Stomach (tissue), 4 donors: ENCODE data around the gene TMEM81.

Experiments used
- EP300 ChIP-seq: sonication (generic); formaldehyde crosslinking; IDR thresholded peaks from one replicate; pipeline ENCODE4 v1.6.1; 2017; ENCODE audit warnings: antibody characterized with exemption
- POLR2A ChIP-seq, 4 donors: fragments of 450-650 bp; IDR thresholded peaks; one replicate each; pipeline ENCODE4 v1.6.1; 2016; ENCODE audit warnings: antibody characterized with exemption in 4 of 4, control low read depth in 2 of 4, mild to moderate bottlenecking in 1 of 4, moderate library complexity in 1 of 4
- TF ChIP-seq, protein P1 (sequence below), 7 experiments: fragments of 450-650 bp in 4 of 7; fragments of 200-600 bp in 3 of 7; sonication (generic) in 3 of 7; IDR thresholded peaks; one replicate each; pipeline ENCODE4 v1.5.1; 2016 to 2019; ENCODE audit warnings: antibody characterized with exemption in 7 of 7, control low read depth in 2 of 7, mild to moderate bottlenecking in 1 of 7

DNA sequence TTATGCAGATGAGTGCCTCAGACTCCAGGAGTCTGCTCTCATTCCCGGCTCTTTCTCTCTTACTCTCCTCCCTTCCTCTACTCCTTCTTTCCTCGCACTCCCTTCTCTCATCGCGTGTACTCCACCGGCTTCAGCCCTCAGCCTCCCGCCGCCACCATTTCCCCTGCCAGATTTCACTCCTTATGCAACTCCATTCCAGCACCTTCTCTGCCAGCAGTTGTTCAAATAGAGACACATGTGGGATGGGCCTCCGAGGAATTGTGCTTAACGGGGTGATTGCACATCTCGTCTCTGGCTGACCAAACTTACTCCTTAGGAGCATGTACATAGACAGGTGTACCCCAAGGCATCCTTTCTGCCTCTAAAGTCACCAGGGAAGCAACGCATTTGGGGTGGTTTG is 39.1 kb downstream of the TMEM81 start:
- TF ChIP-seq, protein P1, sequence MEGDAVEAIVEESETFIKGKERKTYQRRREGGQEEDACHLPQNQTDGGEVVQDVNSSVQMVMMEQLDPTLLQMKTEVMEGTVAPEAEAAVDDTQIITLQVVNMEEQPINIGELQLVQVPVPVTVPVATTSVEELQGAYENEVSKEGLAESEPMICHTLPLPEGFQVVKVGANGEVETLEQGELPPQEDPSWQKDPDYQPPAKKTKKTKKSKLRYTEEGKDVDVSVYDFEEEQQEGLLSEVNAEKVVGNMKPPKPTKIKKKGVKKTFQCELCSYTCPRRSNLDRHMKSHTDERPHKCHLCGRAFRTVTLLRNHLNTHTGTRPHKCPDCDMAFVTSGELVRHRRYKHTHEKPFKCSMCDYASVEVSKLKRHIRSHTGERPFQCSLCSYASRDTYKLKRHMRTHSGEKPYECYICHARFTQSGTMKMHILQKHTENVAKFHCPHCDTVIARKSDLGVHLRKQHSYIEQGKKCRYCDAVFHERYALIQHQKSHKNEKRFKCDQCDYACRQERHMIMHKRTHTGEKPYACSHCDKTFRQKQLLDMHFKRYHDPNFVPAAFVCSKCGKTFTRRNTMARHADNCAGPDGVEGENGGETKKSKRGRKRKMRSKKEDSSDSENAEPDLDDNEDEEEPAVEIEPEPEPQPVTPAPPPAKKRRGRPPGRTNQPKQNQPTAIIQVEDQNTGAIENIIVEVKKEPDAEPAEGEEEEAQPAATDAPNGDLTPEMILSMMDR (IDR thresholded peaks at IDR 0.05): no peak
- TF ChIP-seq EP300 (no peak), POLR2A (IDR thresholded peaks at IDR 0.05) (no peak)
